ENCODE measurements around the gene WRAP73.

DNA sequence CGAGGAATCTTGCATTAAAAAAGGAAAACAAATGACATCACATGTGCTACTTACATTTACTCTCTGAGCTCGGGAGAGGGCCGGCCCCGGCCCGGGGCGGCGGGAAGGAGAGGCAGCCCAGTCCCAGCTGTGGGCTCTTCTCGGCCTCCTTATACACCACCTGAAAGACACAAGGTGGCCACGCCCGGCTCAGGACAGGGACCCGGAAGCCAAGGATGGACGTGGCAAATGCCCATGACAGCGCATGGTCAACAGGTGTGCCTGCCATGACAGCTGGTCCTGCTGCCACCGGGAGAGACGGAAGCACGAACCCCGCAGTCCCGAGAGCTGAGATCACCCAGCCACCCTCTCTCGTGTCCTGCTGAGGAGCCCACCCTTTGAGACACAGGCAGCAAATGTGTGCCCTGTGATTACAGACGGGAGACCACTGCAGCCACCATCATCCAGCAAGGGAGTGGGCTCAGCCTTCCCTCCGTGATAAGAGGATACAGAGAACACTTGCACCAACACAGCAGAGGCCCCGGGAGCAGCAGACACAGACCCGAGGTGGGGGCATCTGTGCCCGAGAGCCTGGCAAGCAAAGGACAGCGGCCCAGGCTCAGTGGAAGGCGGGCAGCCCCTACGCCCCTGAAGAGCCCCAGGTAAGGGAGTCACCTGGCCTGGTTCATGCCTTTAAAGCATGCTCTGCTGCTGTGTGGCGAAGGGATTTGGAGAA, 16.4 kb downstream of the WRAP73 start:
- TF ChIP-seq, protein P1, sequence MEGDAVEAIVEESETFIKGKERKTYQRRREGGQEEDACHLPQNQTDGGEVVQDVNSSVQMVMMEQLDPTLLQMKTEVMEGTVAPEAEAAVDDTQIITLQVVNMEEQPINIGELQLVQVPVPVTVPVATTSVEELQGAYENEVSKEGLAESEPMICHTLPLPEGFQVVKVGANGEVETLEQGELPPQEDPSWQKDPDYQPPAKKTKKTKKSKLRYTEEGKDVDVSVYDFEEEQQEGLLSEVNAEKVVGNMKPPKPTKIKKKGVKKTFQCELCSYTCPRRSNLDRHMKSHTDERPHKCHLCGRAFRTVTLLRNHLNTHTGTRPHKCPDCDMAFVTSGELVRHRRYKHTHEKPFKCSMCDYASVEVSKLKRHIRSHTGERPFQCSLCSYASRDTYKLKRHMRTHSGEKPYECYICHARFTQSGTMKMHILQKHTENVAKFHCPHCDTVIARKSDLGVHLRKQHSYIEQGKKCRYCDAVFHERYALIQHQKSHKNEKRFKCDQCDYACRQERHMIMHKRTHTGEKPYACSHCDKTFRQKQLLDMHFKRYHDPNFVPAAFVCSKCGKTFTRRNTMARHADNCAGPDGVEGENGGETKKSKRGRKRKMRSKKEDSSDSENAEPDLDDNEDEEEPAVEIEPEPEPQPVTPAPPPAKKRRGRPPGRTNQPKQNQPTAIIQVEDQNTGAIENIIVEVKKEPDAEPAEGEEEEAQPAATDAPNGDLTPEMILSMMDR (conservative IDR thresholded peaks at IDR 0.05; ENCODE audit: low read depth, low read length) = no peak
- no peak for TF ChIP-seq EZH2phosphoT487 (IDR thresholded peaks at IDR 0.05; ENCODE audit: borderline replicate concordance, low read length)

Data from PC-3 (cell line).